ENCODE measurements around the gene TRAPPC6A. TPM values are rescaled to one million over a fixed set of nuclear protein-coding genes. Genes with fewer than 3 reads are reported as not detected.

The TRAPPC6A gene
- total and polyA plus RNA-seq, 9 of the 15 experiments (the other 6 are each of a cell fraction or from before 2014, with no cell fraction given) = 0.82 to 23.6 (median 11.6) TPM

GRCh38 chr19:45178262-45179071, 430 bp upstream of the TRAPPC6A start, which contains the start of gene BLOC1S3 (continued):
- TF ChIP-seq SIN3B (IDR thresholded peaks at IDR 0.05; ENCODE audit: low read depth) (peak; percentile 73; the same call in 1 of the 2 replicates), E2F1 (CRISPR knock-in tag; IDR thresholded peaks at IDR 0.05) (peak; percentile 57; the same call in 1 of the 2 replicates), PML (IDR thresholded peaks at IDR 0.05; ENCODE audit: low read length) (peak; percentile 44; the same call in 1 of the 2 replicates), NELFE (IDR thresholded peaks at IDR 0.05; ENCODE audit: insufficient read depth, insufficient read length) (no peak), TEAD2 (tag; IDR thresholded peaks at IDR 0.05) (no peak), PHTF2 (CRISPR knock-in tag; IDR thresholded peaks at IDR 0.05) (no peak), TFAP4 (CRISPR knock-in tag; IDR thresholded peaks at IDR 0.05; ENCODE audit: borderline replicate concordance) (peak; percentile 95), NCOA1 (IDR thresholded peaks at IDR 0.05; ENCODE audit: low read depth) (no peak), ARID1B (IDR thresholded peaks at IDR 0.05) (no peak), FOXA1 (IDR thresholded peaks at IDR 0.05; ENCODE audit: borderline replicate concordance) (no peak), ZNF384 (IDR thresholded peaks at IDR 0.05; ENCODE audit: low read depth, low read length) (no peak), ZBED1 (IDR thresholded peaks at IDR 0.05) (0 out of 2 replicates have a peak, but pooled peaks have one; percentile 54), TAF7 (tag; IDR thresholded peaks at IDR 0.05) (no peak), ZNF584 (CRISPR knock-in tag; IDR thresholded peaks at IDR 0.05; ENCODE audit: low read depth) (no peak), ZNF766 (CRISPR knock-in tag; conservative IDR thresholded peaks at IDR 0.05) (no peak), ZNF165 (CRISPR knock-in tag; IDR thresholded peaks at IDR 0.05; ENCODE audit: borderline replicate concordance) (no peak), MTA3 (IDR thresholded peaks at IDR 0.05; ENCODE audit: borderline replicate concordance) (peak; percentile 26; the same call in 1 of the 2 replicates), ZNF217 (CRISPR knock-in tag; IDR thresholded peaks at IDR 0.05) (no peak), IFI16 (CRISPR knock-in tag; IDR thresholded peaks at IDR 0.05) (no peak), L3MBTL2 (IDR thresholded peaks at IDR 0.05) (peak; percentile 87), RCOR1 (IDR thresholded peaks at IDR 0.05; ENCODE audit: borderline replicate concordance in 1 of 2, low read depth in 2 of 2, low read length in 2 of 2) (peak; percentile 9 to 48; a peak in 1 of 4 replicates), ZNF707 (CRISPR knock-in tag; conservative IDR thresholded peaks at IDR 0.05) (no peak), TSHZ1 (CRISPR knock-in tag; IDR thresholded peaks at IDR 0.05) (no peak)

All from K562 (cell line).